ENCODE results near the gene RASSF4. TPM values are rescaled to one million over a fixed set of nuclear protein-coding genes. Genes with fewer than 3 reads are reported as not detected.

The RASSF4 gene
- total and polyA plus RNA-seq, 2 donors (not counting 3 experiments of a cell fraction or from before 2014, with no cell fraction given) = 7.6 to 8.2 TPM

DNA sequence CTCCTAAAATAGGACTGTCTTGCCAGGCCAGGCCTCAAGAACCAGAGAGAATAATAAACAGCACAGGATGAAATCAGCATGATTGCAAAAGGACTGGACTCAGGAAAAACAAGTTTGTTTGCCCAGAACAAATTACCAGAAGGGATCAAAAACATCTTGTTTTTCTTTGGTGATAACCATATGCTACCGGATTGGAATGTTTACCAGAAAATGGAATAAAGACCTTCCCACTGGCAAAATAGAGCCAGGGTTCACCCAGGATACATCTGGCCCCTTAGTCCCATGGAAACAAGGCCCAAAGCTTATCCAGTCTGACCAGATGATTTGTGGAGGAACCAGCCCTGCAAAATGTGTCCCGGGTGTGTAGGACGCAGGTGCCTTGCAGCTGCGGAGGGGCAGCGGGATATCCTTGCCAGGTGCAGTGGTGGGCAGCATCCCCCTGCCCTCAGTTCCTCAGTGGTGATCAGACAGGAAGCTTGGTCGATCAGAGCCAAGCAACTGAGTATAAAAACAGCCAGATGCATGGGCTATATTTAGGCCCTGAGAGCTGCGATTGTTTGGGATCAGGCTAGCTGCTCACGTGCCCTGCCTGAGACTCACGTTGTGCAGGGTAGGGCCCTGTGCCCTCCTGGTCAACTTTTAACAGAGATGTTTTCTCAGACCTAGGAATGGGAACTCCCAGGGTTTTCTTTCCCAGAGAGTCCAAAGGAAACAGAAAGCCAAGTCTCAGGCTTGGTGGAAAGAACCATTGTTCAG is 36.5 kb downstream of the RASSF4 start:
- Histone ChIP-seq H3K4me2 (ENCODE audit: insufficient read depth, low read length) (no peak overlapping the region), H3K9ac (replicated peaks; ENCODE audit: extremely low read depth, insufficient read depth, low read length) (peak overlapping the region; percentile 53), H3K79me2 (ENCODE audit: control insufficient read depth, insufficient read depth, low read length) (peaks cover under 1% of the 10 kb centered on the region), H3K4me3 (replicated peaks in 1 of 3; ENCODE audit: insufficient read depth in 1 of 3, low read depth in 1 of 3, low read length in 3 of 3) (no peak overlapping the region), H3K27me3 (ENCODE audit: control insufficient read depth in 2 of 2, insufficient read depth in 2 of 2, low read length in 2 of 2) (no peaks in the 10 kb centered on the region), H3K9me3 (replicated peaks; ENCODE audit: control insufficient read depth, insufficient read depth, low read length) (no peaks in the 10 kb centered on the region), H3K9me1 (replicated peaks; ENCODE audit: control insufficient read depth, extremely low read depth, insufficient read depth, low read length) (no peaks in the 10 kb centered on the region), H4K20me1 (replicated peaks; ENCODE audit: control insufficient read depth, extremely low read depth, insufficient read depth, low read length) (no peaks in the 10 kb centered on the region), H3K27ac (ENCODE audit: insufficient read depth, low read depth, low read length) (peak overlapping the region; percentile 73), H2AFZ (ENCODE audit: low read depth, low read length) (peak overlapping the region; percentile 20), H3K4me1 (ENCODE audit: control insufficient read depth, extremely low read depth, insufficient read depth, low read length) (peaks cover 26% of the 10 kb centered on the region), H3K36me3 (ENCODE audit: control insufficient read depth in 2 of 2, extremely low read depth in 1 of 2, insufficient read depth in 2 of 2, low read length in 2 of 2) (no peaks in the 10 kb centered on the region)
- dilution Hi-C loops (cut with MboI; ENCODE audit: extremely low pct_ligation_motif_present, low sequenced_read_pairs) (no loop called here), intact Hi-C loops (cut with micrococcal nuclease) (loop anchor here (1.0 kb wide), 2 partner anchors 11 to 18 kb away; partner anchors contain the start of gene DEPP1)
- FAIRE-seq (peak; percentile 95), DNase-seq (ENCODE audit: low read depth, low spot score) (peak; percentile 99)
- BruUV-seq (replicated peaks) = no TSS peak
- TF ChIP-seq POLR2A (IDR thresholded peaks at IDR 0.05; ENCODE audit: low read depth, low read length) = peak; percentile 33
- peak; percentile 51 for TF ChIP-seq POLR2AphosphoS5 (IDR thresholded peaks at IDR 0.05; ENCODE audit: insufficient read depth, low read depth, low read length)
- peak; percentile 51 for TF ChIP-seq GATA2 (IDR thresholded peaks at IDR 0.05; ENCODE audit: insufficient read depth, insufficient read length, low read depth, low read length)
- TF ChIP-seq, protein P1, sequence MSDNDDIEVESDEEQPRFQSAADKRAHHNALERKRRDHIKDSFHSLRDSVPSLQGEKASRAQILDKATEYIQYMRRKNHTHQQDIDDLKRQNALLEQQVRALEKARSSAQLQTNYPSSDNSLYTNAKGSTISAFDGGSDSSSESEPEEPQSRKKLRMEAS (IDR thresholded peaks at IDR 0.05; ENCODE audit: insufficient read depth, insufficient read length) = peak; percentile 71
- no peak for TF ChIP-seq EZH2 (IDR thresholded peaks at IDR 0.05; ENCODE audit: borderline replicate concordance, low read depth, low read length, severe bottlenecking)
- peak; percentile 34 for TF ChIP-seq JUN (IDR thresholded peaks at IDR 0.05; ENCODE audit: borderline replicate concordance, insufficient read depth, insufficient read length, low read depth)
- TF ChIP-seq FOS (IDR thresholded peaks at IDR 0.05; ENCODE audit: borderline replicate concordance, insufficient read depth, low read length) = no peak
- ChIA-PET CTCF (interaction anchor here (1.8 to 2.9 kb wide), 5 partner anchors 15 to 64 kb away, joined by 7 to 17 read pairs (median 8); partner anchors contain the start of gene DEPP1), POLR2A (interaction anchor here (0.6 to 2.8 kb wide), 4 partner anchors 15 to 1588 kb away, joined by 3 to 48 read pairs (median 15); partner anchors contain the start of gene DEPP1)
